ENCODE results near the gene DHH.

Gene DHH

DNA sequence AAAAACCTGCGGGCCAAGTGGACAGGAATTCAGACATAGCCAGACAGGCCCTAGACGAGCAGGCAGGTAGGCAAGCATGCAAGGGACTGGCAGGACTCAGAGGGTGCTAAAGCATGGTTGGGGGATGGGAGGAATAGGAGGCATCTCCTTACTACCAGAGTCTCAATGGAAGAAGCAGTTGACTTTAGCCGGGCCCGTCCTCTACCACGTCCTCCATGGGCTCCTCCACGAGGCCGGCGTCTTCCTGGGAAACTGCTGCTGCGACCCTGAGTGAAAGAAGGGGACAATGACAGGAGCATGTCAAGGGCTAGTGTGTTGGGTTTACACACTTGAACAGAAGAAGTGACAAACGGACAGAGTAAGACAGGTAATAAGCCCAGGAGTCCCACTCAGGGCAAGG, 45.6 kb downstream of the DHH start:
- no peak for DNase-seq

DNA sequence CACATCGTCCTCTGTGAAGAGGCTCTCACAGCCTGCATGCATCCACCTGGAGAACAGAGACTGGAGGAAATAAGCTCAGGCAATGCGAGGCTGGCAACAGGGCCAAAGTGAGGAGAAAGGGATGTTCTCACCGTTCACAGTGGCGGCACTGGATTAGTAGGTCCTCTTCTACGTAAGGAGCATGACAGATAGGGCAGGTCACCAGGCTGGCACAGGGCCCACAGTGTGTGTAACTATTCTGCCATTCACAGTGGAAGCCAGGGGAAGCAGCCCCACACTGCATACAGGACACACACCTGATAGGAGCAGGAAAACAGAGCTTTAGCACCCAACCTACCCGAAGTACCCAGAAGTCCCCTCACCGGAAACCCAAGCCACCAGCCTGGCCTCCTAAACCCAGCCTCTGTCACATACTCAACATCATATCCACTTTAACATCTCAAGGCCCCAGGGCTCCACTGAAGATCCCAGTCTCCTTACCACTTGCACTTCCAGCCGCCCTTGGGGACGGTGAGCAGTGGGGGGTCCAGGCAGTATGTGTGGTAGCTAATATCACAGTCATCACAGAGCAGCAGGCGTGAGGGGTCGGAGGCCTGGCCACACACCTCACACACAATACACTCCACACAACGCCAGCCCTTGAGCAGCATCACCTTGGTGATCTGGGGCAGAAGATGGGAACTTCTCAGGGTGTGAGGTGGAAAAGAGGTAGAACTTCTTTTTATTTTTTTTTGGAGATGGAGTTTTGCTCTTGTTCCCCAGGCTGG, 48.3 kb downstream of the DHH start:
- DNase-seq: no peak

DNA sequence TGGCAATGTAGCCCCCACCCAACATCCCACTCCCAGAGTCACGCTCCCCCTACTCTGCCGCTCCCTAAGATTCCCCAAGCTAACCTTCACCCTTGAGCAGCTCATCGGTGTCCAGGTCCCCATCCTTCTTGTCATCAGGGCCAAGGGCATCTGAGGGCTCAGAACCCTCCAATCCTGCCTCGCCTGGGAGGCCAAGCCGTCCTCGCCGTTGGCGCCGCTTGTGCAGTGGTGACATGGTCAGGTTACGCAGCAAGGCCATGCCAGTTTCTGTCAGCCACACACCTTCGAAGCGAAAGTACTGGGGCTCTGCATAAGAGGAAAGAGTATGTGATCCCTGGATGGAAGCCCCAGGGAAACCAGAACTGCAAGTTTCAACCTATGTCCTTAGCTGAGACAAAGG, 49.9 kb downstream of the DHH start:
- DNase-seq: no peak

DNA sequence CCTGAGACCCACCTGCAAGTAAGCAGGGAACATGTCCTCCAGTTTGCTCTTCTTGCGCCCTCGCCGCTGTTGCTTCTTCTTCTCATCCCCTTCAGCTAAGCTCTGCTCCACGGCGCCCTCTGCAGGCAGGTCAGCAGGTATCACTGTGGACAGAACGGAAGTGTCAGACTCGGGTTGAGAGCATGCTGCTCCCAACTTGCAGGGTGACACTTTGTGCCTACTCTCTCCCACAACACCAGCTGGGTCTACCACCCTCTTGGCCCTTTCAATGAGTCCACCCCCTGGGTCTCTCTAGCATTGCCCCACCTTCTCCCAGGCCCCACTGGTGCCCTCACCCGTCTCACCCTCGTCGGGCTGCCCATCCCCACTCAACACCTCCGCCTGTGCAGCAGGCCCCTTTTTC, 50.7 kb downstream of the DHH start:
- DNase-seq: no peak

DNA sequence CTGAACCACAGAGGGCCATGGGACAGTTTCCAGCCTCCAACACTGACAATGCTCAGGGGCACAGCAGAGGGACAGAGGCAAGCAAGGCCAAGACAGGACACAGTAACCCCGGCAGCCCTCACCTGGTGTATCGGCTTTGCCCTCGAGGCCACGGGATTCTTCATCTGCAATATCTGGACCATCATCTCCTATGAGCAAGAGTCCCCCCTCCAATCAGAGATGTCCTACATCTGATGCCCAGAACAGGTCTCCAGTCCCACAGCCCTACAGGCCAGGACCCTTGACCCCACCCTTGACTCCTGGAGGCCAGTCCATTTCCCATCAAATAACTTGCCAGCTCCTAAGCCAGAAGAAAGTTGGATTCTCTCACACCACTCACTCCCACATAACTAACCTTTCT, 51.4 kb downstream of the DHH start:
- no peak for DNase-seq

DNA sequence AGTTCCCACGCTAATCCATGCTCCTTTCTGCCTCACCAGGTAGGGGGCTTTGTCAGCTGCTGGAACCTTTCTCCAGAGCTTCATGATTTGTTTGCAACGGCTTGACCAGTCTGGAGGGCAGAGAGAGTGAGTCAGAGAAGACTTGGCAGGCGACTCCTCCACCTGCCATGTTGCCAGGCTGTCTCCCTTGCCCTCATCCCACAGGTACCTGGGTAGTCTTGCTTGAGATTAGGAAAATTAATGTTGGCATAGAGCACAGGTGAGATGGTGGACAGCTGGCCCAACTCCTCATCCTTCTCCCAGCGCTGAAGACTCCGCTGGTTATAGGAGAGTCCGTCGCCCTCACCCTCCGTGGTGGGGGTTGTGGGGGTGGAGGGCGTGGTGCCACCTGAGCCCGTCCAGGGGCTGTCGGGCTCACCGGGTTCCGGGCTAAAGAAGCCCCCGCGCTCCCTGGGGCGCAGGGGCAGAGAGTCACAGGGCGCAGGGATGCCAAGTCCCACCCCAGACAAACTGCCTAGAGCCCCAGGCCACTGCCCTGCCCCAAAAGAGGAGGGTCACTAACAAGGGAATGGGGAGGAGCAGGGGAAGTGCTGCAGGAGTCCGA, 52.6 kb downstream of the DHH start:
- DNase-seq: no peak

DNA sequence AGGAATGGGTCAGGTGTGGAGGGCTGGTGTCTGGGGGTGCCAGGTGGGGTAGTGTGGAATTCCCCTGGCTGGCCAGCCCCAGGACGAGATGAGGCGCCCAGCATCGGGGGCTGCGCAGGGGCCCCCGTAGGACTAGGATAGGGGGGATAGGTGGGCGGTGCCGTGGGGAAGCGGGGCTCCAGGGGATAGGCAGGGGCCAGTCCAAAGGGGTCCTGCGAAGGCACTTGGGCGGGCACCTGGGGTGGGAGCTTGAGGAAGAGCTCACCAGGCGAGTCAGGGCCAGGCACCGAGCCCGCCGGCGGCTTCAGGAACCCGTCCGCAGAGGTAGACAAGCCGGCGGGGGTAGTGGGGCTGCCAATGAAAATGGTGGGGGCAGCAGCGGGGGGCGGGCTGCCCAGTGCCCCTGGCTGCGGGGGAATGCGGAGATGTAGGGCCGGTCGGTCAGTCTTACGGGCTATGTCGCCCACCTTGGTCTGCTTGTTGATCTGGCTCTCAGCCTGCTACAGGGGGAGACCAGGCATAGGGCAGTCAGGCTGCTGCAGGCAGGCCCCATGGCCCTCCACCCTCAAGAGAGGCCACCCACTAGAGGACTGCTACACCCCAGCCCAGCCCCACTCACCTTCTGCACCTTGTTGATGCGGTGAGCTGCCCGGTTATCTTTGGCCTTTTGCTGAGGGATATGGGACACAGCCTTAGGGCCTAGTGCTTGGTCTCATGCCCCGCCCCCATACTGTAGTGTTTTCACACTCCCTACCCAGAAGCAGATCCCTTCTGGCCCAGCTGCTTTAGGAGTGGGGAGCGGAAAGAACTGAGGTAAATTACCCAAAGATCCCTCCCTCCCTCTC, 53.3 kb downstream of the DHH start:
- DNase-seq: no peak

DNA sequence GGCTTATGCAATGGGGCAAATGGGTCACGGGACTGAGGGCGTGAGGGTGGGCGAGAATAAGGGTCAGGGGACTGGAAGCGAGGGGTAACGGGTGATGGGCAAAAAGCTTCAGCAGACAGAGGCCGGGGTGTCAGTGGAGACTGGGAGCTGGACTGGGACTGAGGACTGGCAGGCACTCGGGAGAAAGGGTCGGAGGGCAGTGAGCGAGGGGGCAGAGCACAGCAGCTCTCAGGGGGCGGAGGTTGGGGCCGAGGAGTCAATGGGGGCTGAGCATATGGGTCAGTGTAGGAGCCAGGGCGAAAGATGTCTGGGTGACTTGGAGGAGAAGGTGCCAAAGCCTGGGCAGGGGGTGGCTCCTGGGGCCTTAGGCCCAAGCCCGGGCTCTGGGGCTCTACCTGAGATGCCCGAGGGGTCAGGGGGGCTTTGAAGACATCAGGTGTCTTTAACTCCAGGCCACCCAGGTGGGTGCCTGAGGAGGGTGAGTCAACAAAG, 54.2 kb downstream of the DHH start:
- DNase-seq: no peak

DNA sequence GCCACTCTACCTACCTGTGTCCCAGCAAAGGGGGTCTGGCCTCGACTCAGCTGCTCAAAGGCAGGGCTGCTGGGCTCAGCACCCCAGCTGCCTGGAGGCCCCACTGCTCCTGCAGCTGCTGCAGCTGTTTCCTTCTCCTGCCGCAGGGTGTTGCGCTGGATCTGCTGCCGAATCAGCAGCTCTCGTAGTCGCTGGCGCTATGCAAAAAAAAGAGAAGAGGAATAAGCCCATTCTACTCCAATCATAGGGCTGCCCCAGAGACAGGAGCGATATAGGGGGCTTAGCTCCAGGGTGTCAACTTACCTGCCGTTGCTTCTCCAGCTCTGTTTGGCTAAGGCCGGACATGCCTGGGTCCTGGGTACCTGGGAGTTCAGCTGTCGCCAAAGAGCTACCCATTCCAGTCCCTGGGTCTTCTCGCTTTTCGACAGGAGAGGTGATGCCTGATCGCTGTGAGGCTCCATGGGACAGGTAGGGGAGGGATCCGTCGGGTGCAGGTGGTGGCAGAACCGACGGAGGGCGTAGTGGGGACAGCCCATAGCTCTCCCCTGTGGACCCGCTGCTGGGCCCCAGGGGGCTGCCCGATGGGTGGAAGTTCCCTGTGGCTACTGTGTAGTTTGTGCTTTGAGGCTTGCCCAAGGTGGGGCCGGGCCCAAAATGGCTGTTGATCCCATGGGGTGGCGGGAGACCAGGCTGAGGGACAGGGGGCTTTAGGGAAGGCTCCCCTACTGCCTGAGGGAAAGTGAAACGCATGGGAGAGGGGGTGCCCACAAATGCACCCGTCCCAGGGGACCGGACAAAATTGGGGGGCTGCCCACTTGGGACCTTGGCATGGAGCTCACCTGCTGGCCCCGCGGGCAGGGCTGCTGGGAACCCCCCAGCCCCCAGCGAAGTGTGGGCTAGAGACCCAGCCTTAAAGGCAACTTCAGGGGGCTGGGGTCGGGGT, 54.9 kb downstream of the DHH start:
- no peak for DNase-seq

DNA sequence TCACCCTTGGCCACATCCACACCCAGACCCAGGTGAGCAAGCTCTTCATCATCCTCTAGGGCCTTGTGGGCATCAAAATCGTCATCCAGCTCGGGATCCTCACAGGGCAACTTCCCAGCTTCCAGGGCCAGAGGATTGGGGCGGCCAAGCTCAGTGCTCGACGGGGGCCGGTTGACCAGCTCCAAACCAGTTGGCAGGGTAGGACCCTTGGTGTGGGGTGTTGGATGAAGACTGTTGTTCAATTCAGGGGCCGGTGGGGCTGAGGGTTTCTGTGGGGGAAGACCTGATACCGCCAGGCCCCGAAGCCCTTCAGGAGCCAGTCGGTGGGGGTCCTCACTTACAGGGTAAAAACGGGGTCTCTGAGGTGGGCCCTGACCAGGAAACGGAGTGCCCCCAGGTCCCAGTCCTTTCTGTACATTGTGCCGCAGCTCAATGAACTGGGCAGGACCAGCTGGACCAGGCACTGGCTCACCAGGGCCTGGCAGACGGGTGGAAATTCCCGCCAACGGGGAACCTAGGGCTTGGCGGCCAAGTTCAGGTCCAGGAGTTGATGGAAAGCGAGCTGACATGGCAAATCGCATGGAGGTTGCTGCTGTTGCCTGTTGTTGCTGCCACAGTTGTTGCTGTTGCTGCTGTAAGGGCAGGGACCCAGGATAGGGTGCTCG, 56.2 kb downstream of the DHH start:
- DNase-seq: no peak

DNA sequence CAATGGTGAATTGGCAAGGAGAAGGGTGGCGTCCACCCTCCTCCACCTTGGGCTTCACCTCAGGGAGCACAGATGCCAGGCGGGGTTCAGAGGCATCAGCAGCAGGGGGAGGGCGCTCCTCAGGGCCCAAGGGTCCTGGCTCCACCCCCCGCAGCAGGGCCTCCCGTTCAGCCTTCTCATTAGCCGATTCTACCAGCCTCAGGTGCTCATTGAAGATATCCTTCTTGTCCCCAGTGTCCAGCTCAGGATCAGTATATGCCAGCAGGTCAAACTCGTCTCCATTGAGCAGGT, 56.7 kb downstream of the DHH start:
- DNase-seq: no peak

DNA sequence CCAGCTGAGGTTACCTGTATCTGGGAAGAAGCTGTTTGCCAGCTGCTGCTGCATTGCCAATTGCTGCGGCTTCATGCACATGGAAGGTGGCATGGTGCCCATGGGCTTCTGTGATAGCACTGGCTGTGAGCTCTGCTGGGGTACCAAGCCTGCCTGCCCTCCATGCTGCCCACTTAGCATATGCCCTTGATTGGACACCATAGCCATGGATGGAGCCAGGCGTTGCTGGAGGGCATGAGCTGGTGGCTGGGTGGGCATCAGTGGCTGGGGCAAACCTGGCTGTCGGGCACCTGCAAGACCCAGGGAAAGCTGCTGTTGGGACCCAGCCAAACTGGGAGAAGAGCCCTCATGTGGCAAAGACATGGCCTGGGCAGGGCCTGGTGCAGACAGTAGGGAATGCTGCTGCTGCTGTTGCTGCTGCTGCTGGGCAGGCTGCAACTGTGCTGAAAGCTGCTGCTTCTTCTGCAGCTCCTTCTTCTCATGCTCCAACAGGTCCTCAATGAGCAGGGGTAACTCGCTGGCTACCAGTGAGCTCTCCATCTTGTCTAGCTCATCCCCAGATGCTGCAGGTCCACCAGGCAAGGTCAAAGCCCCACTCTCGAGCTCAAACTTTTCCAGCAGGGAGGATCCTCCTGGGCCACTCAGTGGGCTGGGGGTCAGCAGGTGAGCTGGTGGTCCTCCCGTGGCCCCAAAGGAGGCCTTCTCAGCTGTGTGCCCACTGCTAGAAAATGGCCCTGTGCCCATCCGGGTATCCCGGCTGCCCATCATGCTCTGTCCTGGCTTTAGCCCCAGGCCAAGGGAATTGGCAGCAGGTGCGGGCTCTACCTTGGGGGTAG, 57.3 kb downstream of the DHH start:
- no peak for DNase-seq

Measured in amniotic stem cell (primary cell).